ENCODE measurements around the gene POLDIP2.

POLDIP2 gene

GRCh38 chr17:28335959-28336871 lies 21.1 kb downstream of the POLDIP2 start:
- peak; percentile 92 for DNase-seq (ENCODE audit: low read depth, low spot score)

GRCh38 chr17:28335201-28335958 lies 21.9 kb downstream of the POLDIP2 start, which contains the start of the genes IFT20 and TNFAIP1:
Gene IFT20, minus strand, starts transcription at chr17:28335472. Its CDS starts 3,487 bp downstream, at chr17:28331985.
Gene TNFAIP1, plus strand, starts transcription at chr17:28335761. Its CDS starts 3,761 bp downstream, at chr17:28339522.
- DNase-seq (ENCODE audit: low read depth, low spot score): peak; percentile 100

GRCh38 chr17:28334666-28335200 lies 22.6 kb downstream of the POLDIP2 start:
- DNase-seq (ENCODE audit: low read depth, low spot score): no peak

DNA sequence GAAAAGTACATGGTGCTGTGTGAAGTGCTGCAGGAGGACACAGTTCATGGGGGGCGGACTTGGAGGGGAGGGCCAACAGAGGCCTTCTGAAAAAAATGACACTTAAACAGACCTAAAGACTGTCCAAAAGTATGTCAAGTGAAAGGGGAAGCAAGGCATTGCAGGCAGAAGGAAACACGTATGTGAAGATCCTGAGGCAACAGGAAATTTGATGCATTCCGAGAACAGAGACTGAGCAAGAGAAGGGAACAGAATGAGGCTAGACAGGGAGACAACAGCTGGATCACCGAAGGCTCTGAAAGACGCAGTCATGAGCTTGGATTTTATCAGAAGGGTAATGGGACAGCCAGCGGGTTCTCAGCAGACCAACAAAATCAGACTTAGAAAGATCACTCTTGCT lies 23.2 kb downstream of the POLDIP2 start:
- no peak for DNase-seq (ENCODE audit: low read depth, low spot score)

- DNase-seq (ENCODE audit: low read depth, low spot score): no peak
These were observed 24.1 kb downstream of the POLDIP2 start for GRCh38 chr17:28333083-28333746.

DNA sequence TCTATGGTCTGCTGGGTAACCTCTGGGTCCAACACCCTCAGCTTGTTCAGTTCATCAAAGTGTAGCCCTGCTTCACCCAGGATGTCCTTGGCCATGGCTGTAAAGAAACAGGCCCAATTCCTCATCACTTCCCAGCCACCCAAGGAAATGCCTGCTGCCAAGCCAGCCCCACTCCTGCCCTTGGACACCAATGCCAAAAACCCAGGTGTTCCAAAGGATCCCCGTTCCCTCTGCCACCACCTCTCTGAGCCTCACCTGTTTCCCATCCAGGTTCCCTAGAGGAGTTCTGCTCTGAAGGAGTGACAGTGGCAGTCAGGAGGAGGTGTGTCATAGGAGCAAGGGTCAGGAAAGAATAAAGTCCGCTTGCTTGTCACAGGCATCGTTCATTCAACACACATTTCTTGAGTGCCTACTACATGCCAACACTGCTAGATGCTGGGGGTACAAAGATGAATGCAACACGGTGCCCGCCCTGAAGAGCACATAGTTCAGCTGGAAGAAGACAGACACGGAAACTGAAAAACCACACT lies 25.4 kb downstream of the POLDIP2 start:
- DNase-seq (ENCODE audit: low read depth, low spot score): no peak

- no peak for DNase-seq (ENCODE audit: low read depth, low spot score)
These were observed 26.7 kb downstream of the POLDIP2 start for GRCh38 chr17:28330671-28331070.

DNA sequence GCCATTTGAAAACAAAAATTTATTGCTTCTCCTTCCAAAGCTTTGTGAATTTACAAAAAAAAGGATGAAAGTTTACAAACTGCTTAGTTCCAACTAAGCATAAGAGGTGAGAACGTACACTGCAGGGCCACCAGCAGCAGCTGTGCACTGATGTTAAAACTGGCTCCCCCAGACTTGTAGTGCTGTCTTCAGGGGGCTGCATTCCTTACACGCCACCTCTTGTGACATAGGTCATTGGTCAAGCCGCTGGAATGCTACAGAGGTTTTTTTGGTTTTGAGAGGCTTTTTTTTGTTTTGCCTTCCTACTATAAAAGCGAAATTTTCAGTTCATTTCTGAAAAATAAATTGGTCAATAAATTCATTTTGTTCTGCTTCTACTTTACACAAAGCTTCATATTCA lies 29.0 kb downstream of the POLDIP2 start:
- DNase-seq (ENCODE audit: low read depth, low spot score): no peak

- no peak for DNase-seq (ENCODE audit: low read depth, low spot score)
These were observed 29.6 kb downstream of the POLDIP2 start for GRCh38 chr17:28327709-28328108.

DNA sequence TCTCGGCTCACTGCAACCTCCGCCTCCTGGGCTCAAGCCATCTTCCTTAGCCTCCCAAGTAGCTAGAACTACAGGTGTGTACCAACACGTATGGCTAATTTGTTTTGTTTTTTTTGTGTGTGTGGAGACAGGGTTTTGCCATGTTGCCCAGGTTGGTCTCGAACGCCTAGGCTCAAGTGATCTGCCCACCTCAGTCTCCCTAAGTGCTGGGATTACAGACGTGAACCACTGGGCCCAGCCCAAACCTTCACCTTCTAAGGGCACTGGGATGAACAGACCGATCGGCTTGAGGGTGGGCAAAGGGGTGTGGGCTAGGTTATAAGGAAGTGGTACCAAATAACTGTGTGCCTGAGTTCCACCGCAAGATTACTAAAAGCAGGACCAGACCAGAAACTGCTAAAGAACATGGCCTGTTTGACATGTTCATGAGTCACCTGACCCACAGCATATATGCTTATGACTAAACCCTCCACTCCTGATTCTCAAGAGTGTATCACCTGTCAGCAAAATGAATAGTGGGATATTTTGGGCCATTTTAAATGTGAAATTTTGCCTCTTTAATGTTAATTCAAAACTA lies 30.2 kb downstream of the POLDIP2 start:
- no peak for DNase-seq (ENCODE audit: low read depth, low spot score)

DNA sequence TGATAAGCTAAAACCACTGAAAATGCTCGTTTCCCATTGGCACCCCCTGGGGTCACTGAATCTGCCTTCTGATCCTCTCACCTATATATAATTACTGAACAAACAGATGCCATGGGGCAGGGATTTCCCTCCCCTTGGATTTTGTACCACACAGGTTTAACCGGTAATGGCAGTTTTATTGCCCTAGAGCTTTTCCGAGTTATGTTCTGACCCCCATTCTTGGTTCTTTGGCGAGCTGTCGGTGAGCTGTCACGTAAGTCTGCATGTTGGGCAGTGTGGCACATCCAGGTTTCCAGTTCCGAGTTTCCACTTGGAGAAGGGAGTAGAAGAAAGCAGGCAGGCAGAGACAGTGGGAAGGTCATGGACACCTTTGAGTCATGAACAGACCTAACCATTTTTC lies 31.2 kb downstream of the POLDIP2 start:
- no peak for DNase-seq (ENCODE audit: low read depth, low spot score)

DNA sequence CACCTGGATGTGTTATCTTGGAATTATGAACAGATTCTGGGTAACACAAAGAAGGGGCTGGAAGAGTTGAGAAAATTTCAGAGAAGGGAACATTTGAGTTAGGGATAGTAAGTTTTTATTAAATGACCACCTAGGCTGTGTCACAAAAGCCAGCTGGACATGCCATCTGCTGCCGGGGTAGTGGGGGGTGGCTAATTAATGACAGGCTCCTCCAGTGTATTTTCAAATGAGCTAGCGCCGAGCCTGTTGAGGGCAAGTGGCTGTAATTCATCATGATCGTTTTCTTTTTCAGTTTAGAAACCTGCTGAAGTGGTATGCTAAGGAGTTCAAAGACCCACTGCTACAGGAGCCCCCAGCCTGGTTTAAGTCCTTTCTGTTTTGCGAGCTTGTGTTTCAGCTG lies 32.1 kb downstream of the POLDIP2 start:
- no peak for DNase-seq (ENCODE audit: low read depth, low spot score)

DNA sequence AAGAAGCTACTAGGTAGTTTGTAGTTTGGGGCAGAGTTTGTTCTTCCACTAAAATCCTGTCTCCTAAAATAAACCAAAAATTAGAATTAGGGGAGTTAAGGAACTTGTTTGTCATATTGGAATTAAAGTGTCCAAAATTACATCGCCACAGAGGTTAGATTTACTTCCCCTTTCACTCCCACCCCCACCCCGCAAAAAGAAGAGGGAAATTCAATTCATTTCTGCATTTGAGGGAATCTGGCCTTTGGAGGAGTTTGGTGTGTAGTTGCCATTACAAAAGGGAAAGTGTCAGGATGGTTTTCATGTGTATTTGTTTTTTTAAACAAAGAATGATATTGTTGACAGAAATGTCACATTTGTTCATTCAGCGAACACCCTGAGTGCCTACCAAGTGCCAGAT lies 32.5 kb downstream of the POLDIP2 start:
- DNase-seq (ENCODE audit: low read depth, low spot score): no peak

DNA sequence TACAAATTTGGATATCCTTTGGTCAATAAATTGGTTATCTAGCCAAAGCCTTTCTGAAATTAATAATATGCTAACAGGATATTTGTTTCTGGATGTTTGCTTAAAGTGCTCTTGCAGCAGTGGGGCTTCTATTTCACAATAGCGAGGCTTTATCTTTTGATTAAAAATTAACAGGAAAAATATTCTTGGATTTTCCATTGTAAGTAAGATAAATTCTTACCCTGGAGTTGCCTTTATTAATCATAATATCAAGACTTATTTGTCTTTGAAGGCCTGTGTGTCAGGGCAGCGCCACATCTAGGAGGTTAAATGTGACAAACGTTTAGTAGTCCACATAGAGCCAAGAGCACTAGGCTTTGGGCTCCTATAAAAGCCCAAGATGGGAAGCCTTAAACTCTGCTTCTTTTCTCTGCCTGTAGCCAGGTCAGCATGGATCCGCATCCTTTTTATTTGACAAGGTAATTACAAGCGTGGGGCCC lies 33.0 kb downstream of the POLDIP2 start:
- DNase-seq (ENCODE audit: low read depth, low spot score): no peak

- DNase-seq (ENCODE audit: low read depth, low spot score): no peak
These were observed 36.9 kb downstream of the POLDIP2 start for GRCh38 chr17:28320215-28321061.

- no peak for DNase-seq (ENCODE audit: low read depth, low spot score)
These were observed 37.8 kb downstream of the POLDIP2 start for GRCh38 chr17:28319598-28319935.

DNA sequence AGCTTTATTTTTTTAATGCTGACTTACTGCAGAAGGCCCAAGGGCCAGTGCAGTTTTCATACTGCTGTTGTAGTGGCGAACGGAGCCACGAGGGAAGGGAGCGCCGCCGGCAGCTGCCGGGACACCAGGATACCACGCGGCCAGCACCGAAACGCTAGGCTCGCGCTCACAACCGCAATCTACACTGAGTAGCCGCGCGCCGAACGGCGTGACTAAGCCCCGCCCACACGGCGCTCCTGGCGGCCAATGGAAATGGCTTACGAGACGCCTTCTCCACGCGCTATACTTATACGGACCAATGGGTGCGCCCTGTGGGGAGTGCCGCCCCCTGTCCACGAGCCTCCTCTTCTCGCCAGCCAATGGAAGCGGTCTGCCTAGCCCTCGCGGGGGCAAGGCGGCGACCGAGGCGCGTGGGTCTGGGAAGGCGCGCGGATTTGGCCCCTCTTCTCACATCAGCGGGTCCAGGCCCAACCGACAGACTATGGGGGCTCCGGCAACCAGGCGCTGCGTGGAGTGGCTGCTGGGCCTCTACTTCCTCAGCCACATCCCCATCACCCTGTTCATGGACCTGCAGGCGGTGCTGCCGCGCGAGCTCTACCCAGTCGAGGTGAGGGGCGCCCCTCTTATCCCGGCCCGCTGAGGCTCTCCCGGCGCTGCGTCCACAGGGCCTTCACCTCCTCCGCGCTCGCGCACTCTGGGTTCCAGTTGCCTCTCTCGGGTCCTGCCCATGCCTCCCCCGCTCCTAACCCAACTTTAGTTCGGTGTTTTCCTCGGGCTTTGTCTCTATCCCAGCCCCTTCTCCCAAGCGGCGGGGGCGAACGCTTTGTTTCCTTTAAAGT lies 38.3 kb downstream of the POLDIP2 start, which contains the start of gene TMEM97:
TSS of gene TMEM97 (plus strand) at position 442 of the 839 bp plus-strand sequence. CDS start at position 482, 40 bp downstream.
- DNase-seq (ENCODE audit: low read depth, low spot score): peak; percentile 97

GRCh38 chr17:28317966-28318758 lies 39.2 kb downstream of the POLDIP2 start:
- peak; percentile 68 for DNase-seq (ENCODE audit: low read depth, low spot score)
